GM12873 (cell line): Measurements from ENCODE around the gene CALCR.

Experiments
- CTCF ChIP-seq: IDR thresholded peaks from 2 replicates; pipeline ENCODE4 v1.5.1; 2012; ENCODE audit warnings: low read depth, mild to moderate bottlenecking, moderate library complexity, low read length, control low read depth; ENCODE audit not compliant: insufficient read depth; ENCODE audit errors: missing control alignments

The CALCR gene

GRCh38 chr7:93430917-93431588 is 143.5 kb downstream of the CALCR start:
- no peak for TF ChIP-seq CTCF

DNA sequence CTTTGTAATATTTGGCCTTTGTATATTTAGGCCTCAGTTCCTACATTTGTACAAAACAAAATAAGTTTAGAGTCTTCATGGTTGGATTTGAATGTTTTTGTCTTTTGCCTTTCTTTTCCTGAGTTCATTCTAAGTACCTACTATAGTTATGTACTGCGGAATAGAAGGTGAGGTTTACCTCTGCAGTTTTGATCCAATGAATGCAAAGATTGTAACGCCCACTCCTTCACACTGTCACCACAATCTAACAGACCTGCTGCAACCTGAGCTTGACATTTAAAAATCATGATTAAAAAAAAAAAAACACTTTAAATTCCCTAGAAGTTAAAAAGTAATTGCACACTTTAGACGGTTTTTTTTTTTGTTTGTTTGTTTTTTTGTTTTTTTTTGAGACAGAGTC is 145.0 kb downstream of the CALCR start:
- no peak for TF ChIP-seq CTCF

DNA sequence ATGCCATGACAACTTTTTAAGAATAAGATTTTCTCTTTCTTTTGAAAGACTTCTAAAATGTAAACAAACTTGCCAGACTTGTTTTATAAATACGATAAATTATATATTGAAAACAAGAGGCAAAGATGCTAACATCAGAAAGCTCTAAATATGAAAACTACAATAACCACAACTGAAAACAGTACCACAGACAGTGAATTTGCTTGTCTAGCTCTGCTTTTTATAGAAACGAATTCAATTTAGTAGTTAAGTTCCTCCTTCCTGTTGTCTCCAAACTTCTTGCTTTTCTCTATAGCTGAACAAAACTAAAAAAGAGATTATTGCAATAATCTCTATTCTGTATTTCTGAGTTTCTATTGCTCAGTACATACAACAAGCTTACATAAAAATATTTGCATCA is 147.4 kb downstream of the CALCR start:
- TF ChIP-seq CTCF, result no peak

DNA sequence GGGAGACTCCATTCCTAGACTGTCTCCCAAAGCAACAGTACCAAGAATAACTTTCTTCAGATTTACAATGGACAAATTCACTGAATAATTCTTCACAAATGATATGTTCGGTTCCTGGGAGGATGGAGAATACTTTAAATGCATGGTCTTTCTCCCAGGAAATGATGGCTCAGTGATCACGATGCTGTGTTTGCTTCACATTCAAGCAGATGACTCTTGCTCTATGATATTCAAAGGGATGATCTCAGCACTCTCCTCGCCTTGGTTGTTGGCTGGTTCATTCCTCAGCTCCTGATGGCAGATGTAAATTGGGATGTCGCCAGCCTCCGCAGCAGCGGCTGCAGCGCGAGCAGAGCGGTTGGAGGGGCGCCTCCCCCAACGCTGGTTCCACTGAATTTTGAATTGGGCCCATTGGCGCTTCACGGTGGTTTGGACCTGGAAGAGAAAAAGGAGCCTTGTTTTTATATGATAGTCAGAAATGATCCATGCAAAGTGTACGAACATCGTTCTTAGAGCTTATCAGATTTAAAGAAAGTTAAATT is 148.3 kb downstream of the CALCR start:
- no peak for TF ChIP-seq CTCF

DNA sequence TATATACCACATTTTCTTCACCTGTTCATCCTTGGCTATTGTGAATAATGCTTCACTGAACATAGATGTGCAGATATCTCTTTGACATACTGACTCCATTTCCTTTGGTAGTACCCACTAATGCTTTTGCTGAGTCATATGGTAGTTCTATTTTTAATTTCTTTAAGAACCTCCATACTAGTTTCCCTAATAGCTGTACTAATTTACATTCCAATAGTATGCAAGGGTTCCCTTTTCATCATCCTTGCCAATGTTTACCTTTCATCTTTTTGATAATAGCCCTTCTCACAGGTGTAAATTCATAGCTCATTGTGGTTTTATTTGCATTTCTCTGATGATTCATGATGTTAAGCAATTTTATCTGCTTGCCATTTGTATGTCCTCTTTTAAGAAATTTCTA is 159.9 kb downstream of the CALCR start:
- no peak for TF ChIP-seq CTCF

DNA sequence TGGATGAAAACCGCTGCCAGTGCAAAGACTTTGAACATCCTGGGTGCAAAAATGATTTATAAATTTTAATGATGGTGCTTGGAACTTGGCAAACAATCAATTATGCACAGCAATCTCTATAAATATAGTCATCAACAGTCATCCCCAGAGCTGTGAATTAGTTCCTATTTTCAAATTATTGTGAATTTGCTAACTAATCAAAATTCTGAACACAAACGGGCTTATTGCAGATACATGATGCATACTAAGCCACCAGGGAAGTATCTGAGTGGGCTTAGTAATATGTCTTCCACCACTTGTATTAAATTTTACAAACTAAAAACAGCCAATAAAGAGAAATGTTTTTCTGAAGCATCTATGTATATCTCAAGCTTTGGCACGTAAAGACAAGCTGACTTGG is 165.2 kb downstream of the CALCR start:
- TF ChIP-seq CTCF, result no peak

GRCh38 chr7:93407239-93407638 is 167.3 kb downstream of the CALCR start:
- TF ChIP-seq CTCF, result no peak
